Measurements from ENCODE around the gene OVCH2. TPM values are rescaled to one million over a fixed set of nuclear protein-coding genes. Genes with fewer than 3 reads are reported as not detected.
"Not testable (repeated sequence)": the region's sequence is repeated elsewhere in the genome, so short reads cannot be mapped to it uniquely, and the experiment has no call there.

OVCH2 gene
- total RNA-seq = 1.2 TPM

- DNase-seq = no peak
These were observed at the start of gene OVCH2 for GRCh38 chr11:7706377-7706776. TSS of gene OVCH2 (minus strand) at chr11:7706477. CDS start at chr11:7706394, 83 bp downstream.

- DNase-seq = no peak
These were observed 43.2 kb upstream of the OVCH2 start for GRCh38 chr11:7749456-7749855.

- DNase-seq = not testable (repeated sequence)
These were observed 28.5 kb upstream of the OVCH2 start for GRCh38 chr11:7734767-7735166.

- no peak for DNase-seq
These were observed 8.5 kb upstream of the OVCH2 start for GRCh38 chr11:7714786-7715185.

GRCh38 chr11:7703740-7704139, 2.5 kb downstream of the OVCH2 start:
- no peak for DNase-seq

- no peak for DNase-seq
These were observed 9.9 kb downstream of the OVCH2 start for GRCh38 chr11:7696424-7696823.

GRCh38 chr11:7694235-7694634, 12.0 kb downstream of the OVCH2 start:
- DNase-seq = no peak

GRCh38 chr11:7692426-7692825, 13.9 kb downstream of the OVCH2 start:
- DNase-seq = no peak

- no peak for DNase-seq
These were observed 14.4 kb downstream of the OVCH2 start for GRCh38 chr11:7691759-7692350.

GRCh38 chr11:7690648-7691047, 15.6 kb downstream of the OVCH2 start:
- no peak for DNase-seq

- no peak for DNase-seq
These were observed 17.0 kb downstream of the OVCH2 start for GRCh38 chr11:7689239-7689638.

GRCh38 chr11:7688238-7688826, 17.9 kb downstream of the OVCH2 start:
- peak; percentile 24 for DNase-seq

- no peak for DNase-seq
These were observed 18.9 kb downstream of the OVCH2 start for GRCh38 chr11:7687386-7687785.

- DNase-seq = no peak
These were observed 19.5 kb downstream of the OVCH2 start for GRCh38 chr11:7686761-7687160.

- DNase-seq = no peak
These were observed 22.7 kb downstream of the OVCH2 start for GRCh38 chr11:7683571-7683970.

- peak; percentile 46 for DNase-seq
These were observed 28.5 kb downstream of the OVCH2 start for GRCh38 chr11:7677796-7678201.

- DNase-seq = no peak
These were observed 29.2 kb downstream of the OVCH2 start for GRCh38 chr11:7677071-7677470.

GRCh38 chr11:7675631-7676030, 30.6 kb downstream of the OVCH2 start:
- DNase-seq = no peak

- peak; percentile 23 for DNase-seq
These were observed 32.4 kb downstream of the OVCH2 start for GRCh38 chr11:7673724-7674434.

- DNase-seq = peak; percentile 30
These were observed 33.1 kb downstream of the OVCH2 start, which contains the start of gene CYB5R2 for GRCh38 chr11:7672960-7673723. TSS of gene CYB5R2 (minus strand) at chr11:7673500. CDS start at chr11:7672825, 675 bp downstream.

- no peak for DNase-seq
These were observed 33.9 kb downstream of the OVCH2 start for GRCh38 chr11:7672276-7672959.
